Measurements from ENCODE around the gene COMMD6.

DNA sequence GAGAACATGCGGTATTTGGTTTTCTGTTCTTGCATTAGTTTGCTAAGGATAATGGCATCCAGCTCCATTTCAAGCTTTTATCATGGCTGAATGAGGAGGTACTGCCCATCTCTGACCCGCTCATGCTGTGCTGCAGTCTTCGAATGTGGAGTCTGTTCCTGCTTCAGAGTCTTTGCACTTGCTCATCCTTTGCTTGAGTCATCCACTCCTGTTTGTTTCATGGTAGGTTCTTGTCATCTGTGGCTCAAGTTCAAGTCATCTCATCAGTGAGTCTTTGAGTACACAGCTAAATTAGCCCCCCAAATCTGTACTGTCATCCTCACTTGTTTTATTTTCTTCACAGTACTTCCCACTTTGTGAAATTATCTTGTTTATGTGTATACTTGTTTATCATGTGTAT is 17.3 kb upstream of the COMMD6 start:
- TF ChIP-seq ZNF274 (IDR thresholded peaks at IDR 0.05; ENCODE audit: low read depth, low read length): no peak
- TF ChIP-seq YY1 (IDR thresholded peaks at IDR 0.05; ENCODE audit: insufficient read depth, insufficient read length): no peak

Data from NT2/D1 (cell line).